WTC11 (cell line): ENCODE results near the gene SOCS7. TPM values are rescaled to one million over a fixed set of nuclear protein-coding genes. Genes with fewer than 3 reads are reported as not detected.

Experiments used
- ATF6 ChIP-seq: sonication (generic); formaldehyde crosslinking; IDR thresholded peaks from 2 replicates; pipeline ENCODE4 v1.8.1; 2023; ENCODE audit warnings: mild to moderate bottlenecking, missing genetic modification reagents
- CREB1 ChIP-seq: sonication (generic); formaldehyde crosslinking; IDR thresholded peaks from 2 replicates; pipeline ENCODE4 v1.8.0; 2023; ENCODE audit warnings: mild to moderate bottlenecking, missing genetic modification reagents
- ERG ChIP-seq: fragments of 250-450 bp; sonication (Bioruptor Pico); IDR thresholded peaks from 2 replicates; pipeline ENCODE4 v1.8.0; 2021; ENCODE audit warnings: mild to moderate bottlenecking
- ESRRA ChIP-seq: sonication (generic); formaldehyde crosslinking; IDR thresholded peaks from 2 replicates; pipeline ENCODE4 v1.8.1; 2022; ENCODE audit warnings: mild to moderate bottlenecking, missing genetic modification reagents, borderline replicate concordance
- TCF7 ChIP-seq: sonication (generic); formaldehyde crosslinking; IDR thresholded peaks from 2 replicates; pipeline ENCODE4 v1.8.0; 2022; ENCODE audit warnings: mild to moderate bottlenecking, low read depth, missing genetic modification reagents, moderate library complexity
- ZBTB43 ChIP-seq: sonication (generic); formaldehyde crosslinking; IDR thresholded peaks from 2 replicates; pipeline ENCODE4 v1.8.1; 2023; ENCODE audit warnings: mild to moderate bottlenecking, missing genetic modification reagents
- ZNF281 ChIP-seq: sonication (generic); formaldehyde crosslinking; IDR thresholded peaks from 2 replicates; pipeline ENCODE4 v1.8.0; 2023; ENCODE audit warnings: mild to moderate bottlenecking, missing genetic modification reagents
- ZSCAN18 ChIP-seq: fragments of 250-450 bp; sonication (Bioruptor Pico); IDR thresholded peaks from 2 replicates; pipeline ENCODE4 v2.1.2; 2022; ENCODE audit warnings: mild to moderate bottlenecking, moderate library complexity
- total RNA-seq: library from RNA; stranded (reverse); gene quantifications from 3 replicates; pipeline ENCODE4 v1.2.3, GENCODE V29; 2021
- TF ChIP-seq, protein P1 (sequence below): sonication (generic); formaldehyde crosslinking; IDR thresholded peaks from 2 replicates; pipeline ENCODE4 v1.8.1; 2022; ENCODE audit warnings: low read depth, mild to moderate bottlenecking, moderate library complexity, missing genetic modification reagents, borderline replicate concordance
- TF ChIP-seq, protein P2 (sequence below): sonication (generic); formaldehyde crosslinking; conservative IDR thresholded peaks from 2 replicates; pipeline ENCODE4 v1.8.1; 2023; ENCODE audit warnings: mild to moderate bottlenecking, low read depth, missing genetic modification reagents, moderate library complexity

The SOCS7 gene
- total RNA-seq, 1 experiment from 2014 or later: 33.6 TPM

DNA sequence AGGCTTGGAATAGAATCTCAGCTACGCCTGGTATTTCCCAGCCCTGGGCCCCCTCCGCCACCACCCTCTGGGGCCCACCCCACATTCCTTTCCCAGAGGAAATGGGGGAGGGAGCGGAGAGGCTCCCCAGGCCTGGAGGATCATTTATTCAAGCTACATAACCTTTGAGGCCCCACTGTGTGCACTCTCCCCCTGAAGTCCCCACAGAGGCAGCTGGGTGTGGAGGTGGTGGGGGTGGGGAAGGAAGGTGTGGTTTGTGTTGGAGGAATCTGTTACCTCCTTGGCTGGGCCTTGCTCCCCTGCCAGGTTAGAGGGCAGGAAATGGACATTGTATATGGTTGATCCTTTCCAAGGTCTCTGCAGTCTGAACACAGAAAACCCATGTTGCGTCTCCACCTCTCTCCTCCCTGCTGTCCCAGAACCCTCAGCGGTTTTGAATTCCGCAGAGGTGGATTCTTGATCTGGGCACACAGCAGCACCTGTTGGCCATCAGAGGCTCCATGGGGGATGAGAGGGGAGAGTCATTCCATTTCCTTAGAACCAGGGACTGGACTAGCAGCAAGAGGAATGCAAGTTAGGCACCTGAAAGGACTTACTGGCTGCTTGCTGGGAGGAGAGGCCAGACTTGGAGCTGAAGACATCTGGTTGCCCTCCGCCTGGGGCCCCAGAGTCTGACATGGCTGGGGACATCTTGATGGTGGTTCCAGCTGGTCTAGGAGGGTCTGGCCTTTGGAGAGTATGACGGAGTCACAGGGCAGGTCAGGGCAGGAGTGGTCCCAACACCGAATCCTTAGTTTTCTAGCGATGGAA is 99.6 kb downstream of the SOCS7 start (continued):
- no peak for TF ChIP-seq ZSCAN18
- no peak for TF ChIP-seq TCF7 (CRISPR knock-in tag)
- no peak for TF ChIP-seq ATF6 (CRISPR knock-in tag)
- TF ChIP-seq, protein P1, sequence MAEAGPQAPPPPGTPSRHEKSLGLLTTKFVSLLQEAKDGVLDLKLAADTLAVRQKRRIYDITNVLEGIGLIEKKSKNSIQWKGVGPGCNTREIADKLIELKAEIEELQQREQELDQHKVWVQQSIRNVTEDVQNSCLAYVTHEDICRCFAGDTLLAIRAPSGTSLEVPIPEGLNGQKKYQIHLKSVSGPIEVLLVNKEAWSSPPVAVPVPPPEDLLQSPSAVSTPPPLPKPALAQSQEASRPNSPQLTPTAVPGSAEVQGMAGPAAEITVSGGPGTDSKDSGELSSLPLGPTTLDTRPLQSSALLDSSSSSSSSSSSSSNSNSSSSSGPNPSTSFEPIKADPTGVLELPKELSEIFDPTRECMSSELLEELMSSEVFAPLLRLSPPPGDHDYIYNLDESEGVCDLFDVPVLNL (CRISPR knock-in tag): no peak
- TF ChIP-seq CREB1: no peak
- peak; percentile 91 for TF ChIP-seq ZNF281 (CRISPR knock-in tag)
- TF ChIP-seq ESRRA (CRISPR knock-in tag): no peak
- TF ChIP-seq, protein P2, sequence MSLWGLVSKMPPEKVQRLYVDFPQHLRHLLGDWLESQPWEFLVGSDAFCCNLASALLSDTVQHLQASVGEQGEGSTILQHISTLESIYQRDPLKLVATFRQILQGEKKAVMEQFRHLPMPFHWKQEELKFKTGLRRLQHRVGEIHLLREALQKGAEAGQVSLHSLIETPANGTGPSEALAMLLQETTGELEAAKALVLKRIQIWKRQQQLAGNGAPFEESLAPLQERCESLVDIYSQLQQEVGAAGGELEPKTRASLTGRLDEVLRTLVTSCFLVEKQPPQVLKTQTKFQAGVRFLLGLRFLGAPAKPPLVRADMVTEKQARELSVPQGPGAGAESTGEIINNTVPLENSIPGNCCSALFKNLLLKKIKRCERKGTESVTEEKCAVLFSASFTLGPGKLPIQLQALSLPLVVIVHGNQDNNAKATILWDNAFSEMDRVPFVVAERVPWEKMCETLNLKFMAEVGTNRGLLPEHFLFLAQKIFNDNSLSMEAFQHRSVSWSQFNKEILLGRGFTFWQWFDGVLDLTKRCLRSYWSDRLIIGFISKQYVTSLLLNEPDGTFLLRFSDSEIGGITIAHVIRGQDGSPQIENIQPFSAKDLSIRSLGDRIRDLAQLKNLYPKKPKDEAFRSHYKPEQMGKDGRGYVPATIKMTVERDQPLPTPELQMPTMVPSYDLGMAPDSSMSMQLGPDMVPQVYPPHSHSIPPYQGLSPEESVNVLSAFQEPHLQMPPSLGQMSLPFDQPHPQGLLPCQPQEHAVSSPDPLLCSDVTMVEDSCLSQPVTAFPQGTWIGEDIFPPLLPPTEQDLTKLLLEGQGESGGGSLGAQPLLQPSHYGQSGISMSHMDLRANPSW (CRISPR knock-in tag): no peak
- 0 out of 2 replicates have a peak, but pooled peaks have one; percentile 75 for TF ChIP-seq ZBTB43 (CRISPR knock-in tag)
- no peak for TF ChIP-seq ERG (CRISPR knock-in tag)
- TF ChIP-seq, all 79 proteins: peak for 20
